ENCODE data around the gene AJAP1.

AJAP1 gene

GRCh38 chr1:4631321-4631720 lies 23.1 kb upstream of the AJAP1 start:
- Histone ChIP-seq H3K9ac (ENCODE audit: low read length) (no peak overlapping the region), H3K4me3 (ENCODE audit: low read depth, low read length) (no peak overlapping the region), H3K36me3 (ENCODE audit: control insufficient read depth, insufficient read depth, low read length) (no peaks in the 10 kb centered on the region), H3K9me3 (ENCODE audit: control insufficient read depth, insufficient read depth, low read depth, low read length) (peaks cover 3% of the 10 kb centered on the region; the same call in 1 of the 2 replicates), H3K4me1 (ENCODE audit: control insufficient read depth, insufficient read depth, low read length) (peaks cover 4% of the 10 kb centered on the region), H3K27me3 (ENCODE audit: control insufficient read depth, insufficient read depth, low read length) (no peaks in the 10 kb centered on the region), H3K27ac (ENCODE audit: low read depth, low read length) (no peak overlapping the region)

- Histone ChIP-seq H3K9ac (ENCODE audit: low read length) (no peak overlapping the region), H3K4me1 (ENCODE audit: control insufficient read depth, insufficient read depth, low read length) (peaks cover 20% of the 10 kb centered on the region), H3K36me3 (ENCODE audit: control insufficient read depth, insufficient read depth, low read length) (no peaks in the 10 kb centered on the region), H3K4me3 (ENCODE audit: low read depth, low read length) (no peak overlapping the region), H3K9me3 (ENCODE audit: control insufficient read depth, insufficient read depth, low read depth, low read length) (peaks cover 3% of the 10 kb centered on the region; the same call in 1 of the 2 replicates), H3K27ac (ENCODE audit: low read depth, low read length) (no peak overlapping the region), H3K27me3 (ENCODE audit: control insufficient read depth, insufficient read depth, low read length) (no peaks in the 10 kb centered on the region)
Measured at GRCh38 chr1:4633346-4633745, 21.1 kb upstream of the AJAP1 start.

GRCh38 chr1:4634156-4634792 lies 20.1 kb upstream of the AJAP1 start:
- Histone ChIP-seq H3K4me1 (ENCODE audit: control insufficient read depth, insufficient read depth, low read length) (peaks cover 20% of the 10 kb centered on the region), H3K27ac (ENCODE audit: low read depth, low read length) (no peak overlapping the region), H3K9ac (ENCODE audit: low read length) (no peak overlapping the region), H3K27me3 (ENCODE audit: control insufficient read depth, insufficient read depth, low read length) (no peaks in the 10 kb centered on the region), H3K36me3 (ENCODE audit: control insufficient read depth, insufficient read depth, low read length) (no peaks in the 10 kb centered on the region), H3K4me3 (ENCODE audit: low read depth, low read length) (no peak overlapping the region), H3K9me3 (ENCODE audit: control insufficient read depth, insufficient read depth, low read depth, low read length) (peaks cover 3% of the 10 kb centered on the region; the same call in 1 of the 2 replicates)

- Histone ChIP-seq H3K27ac (ENCODE audit: low read depth, low read length) (no peak overlapping the region), H3K4me3 (ENCODE audit: low read depth, low read length) (no peak overlapping the region)
Measured at GRCh38 chr1:4634793-4635406, 19.5 kb upstream of the AJAP1 start.

GRCh38 chr1:4636186-4636585 lies 18.2 kb upstream of the AJAP1 start:
- H3K27me3 ChIP-seq (ENCODE audit: control insufficient read depth, insufficient read depth, low read length), result no peaks in the 10 kb centered on the region
- peaks cover 20% of the 10 kb centered on the region for H3K4me1 ChIP-seq (ENCODE audit: control insufficient read depth, insufficient read depth, low read length)
- H3K9ac ChIP-seq (ENCODE audit: low read length), result no peak overlapping the region
- H3K4me3 ChIP-seq (ENCODE audit: low read depth, low read length), result no peak overlapping the region
- no peaks in the 10 kb centered on the region for H3K36me3 ChIP-seq (ENCODE audit: control insufficient read depth, insufficient read depth, low read length)
- H3K9me3 ChIP-seq (ENCODE audit: control insufficient read depth, insufficient read depth, low read depth, low read length), result peaks cover 3% of the 10 kb centered on the region; the same call in 1 of the 2 replicates
- H3K27ac ChIP-seq (ENCODE audit: low read depth, low read length), result no peak overlapping the region

More at GRCh38 chr1:4634793-4635406, 19.5 kb upstream of the AJAP1 start:
- Histone ChIP-seq H3K36me3 (ENCODE audit: control insufficient read depth, insufficient read depth, low read length) (no peaks in the 10 kb centered on the region), H3K27me3 (ENCODE audit: control insufficient read depth, insufficient read depth, low read length) (no peaks in the 10 kb centered on the region), H3K4me1 (ENCODE audit: control insufficient read depth, insufficient read depth, low read length) (peaks cover 20% of the 10 kb centered on the region), H3K9ac (ENCODE audit: low read length) (no peak overlapping the region), H3K9me3 (ENCODE audit: control insufficient read depth, insufficient read depth, low read depth, low read length) (peaks cover 3% of the 10 kb centered on the region; the same call in 1 of the 2 replicates)

GRCh38 chr1:4636644-4637380 lies 17.6 kb upstream of the AJAP1 start:
- Histone ChIP-seq H3K27ac (ENCODE audit: low read depth, low read length) (no peak overlapping the region), H3K9me3 (ENCODE audit: control insufficient read depth, insufficient read depth, low read depth, low read length) (no peaks in the 10 kb centered on the region), H3K4me3 (ENCODE audit: low read depth, low read length) (no peak overlapping the region), H3K36me3 (ENCODE audit: control insufficient read depth, insufficient read depth, low read length) (no peaks in the 10 kb centered on the region), H3K9ac (ENCODE audit: low read length) (no peak overlapping the region), H3K27me3 (ENCODE audit: control insufficient read depth, insufficient read depth, low read length) (no peaks in the 10 kb centered on the region), H3K4me1 (ENCODE audit: control insufficient read depth, insufficient read depth, low read length) (peaks cover 20% of the 10 kb centered on the region)

- Histone ChIP-seq H3K4me1 (ENCODE audit: control insufficient read depth, insufficient read depth, low read length) (peaks cover 20% of the 10 kb centered on the region), H3K9me3 (ENCODE audit: control insufficient read depth, insufficient read depth, low read depth, low read length) (no peaks in the 10 kb centered on the region), H3K27ac (ENCODE audit: low read depth, low read length) (no peak overlapping the region), H3K4me3 (ENCODE audit: low read depth, low read length) (no peak overlapping the region), H3K9ac (ENCODE audit: low read length) (no peak overlapping the region), H3K27me3 (ENCODE audit: control insufficient read depth, insufficient read depth, low read length) (no peaks in the 10 kb centered on the region), H3K36me3 (ENCODE audit: control insufficient read depth, insufficient read depth, low read length) (no peaks in the 10 kb centered on the region)
Measured at GRCh38 chr1:4637616-4638344, 16.6 kb upstream of the AJAP1 start.

- no peaks in the 10 kb centered on the region for H3K27me3 ChIP-seq (ENCODE audit: control insufficient read depth, insufficient read depth, low read length)
- H3K36me3 ChIP-seq (ENCODE audit: control insufficient read depth, insufficient read depth, low read length), result no peaks in the 10 kb centered on the region
- H3K27ac ChIP-seq (ENCODE audit: low read depth, low read length), result no peak overlapping the region
- H3K9ac ChIP-seq (ENCODE audit: low read length), result no peak overlapping the region
- peaks cover 20% of the 10 kb centered on the region for H3K4me1 ChIP-seq (ENCODE audit: control insufficient read depth, insufficient read depth, low read length)
- H3K9me3 ChIP-seq (ENCODE audit: control insufficient read depth, insufficient read depth, low read depth, low read length), result no peaks in the 10 kb centered on the region
- H3K4me3 ChIP-seq (ENCODE audit: low read depth, low read length), result no peak overlapping the region
Measured at GRCh38 chr1:4638345-4638729, 16.1 kb upstream of the AJAP1 start.

- Histone ChIP-seq H3K27ac (ENCODE audit: low read depth, low read length) (no peak overlapping the region), H3K27me3 (ENCODE audit: control insufficient read depth, insufficient read depth, low read length) (no peaks in the 10 kb centered on the region), H3K36me3 (ENCODE audit: control insufficient read depth, insufficient read depth, low read length) (no peaks in the 10 kb centered on the region), H3K4me1 (ENCODE audit: control insufficient read depth, insufficient read depth, low read length) (peaks cover 19% of the 10 kb centered on the region), H3K4me3 (ENCODE audit: low read depth, low read length) (no peak overlapping the region), H3K9me3 (ENCODE audit: control insufficient read depth, insufficient read depth, low read depth, low read length) (no peaks in the 10 kb centered on the region), H3K9ac (ENCODE audit: low read length) (no peak overlapping the region)
Measured at GRCh38 chr1:4640931-4641330, 13.5 kb upstream of the AJAP1 start.

- Histone ChIP-seq H3K4me1 (ENCODE audit: control insufficient read depth, insufficient read depth, low read length) (peaks cover 26% of the 10 kb centered on the region), H3K36me3 (ENCODE audit: control insufficient read depth, insufficient read depth, low read length) (no peaks in the 10 kb centered on the region), H3K27me3 (ENCODE audit: control insufficient read depth, insufficient read depth, low read length) (no peaks in the 10 kb centered on the region), H3K27ac (ENCODE audit: low read depth, low read length) (no peak overlapping the region), H3K9me3 (ENCODE audit: control insufficient read depth, insufficient read depth, low read depth, low read length) (peaks cover 6% of the 10 kb centered on the region; the same call in 1 of the 2 replicates), H3K9ac (ENCODE audit: low read length) (no peak overlapping the region), H3K4me3 (ENCODE audit: low read depth, low read length) (no peak overlapping the region)
Measured at GRCh38 chr1:4647391-4647790, 7.0 kb upstream of the AJAP1 start.
